ENCODE measurements around the gene SLC6A18. TPM values are rescaled to one million over a fixed set of nuclear protein-coding genes. Genes with fewer than 3 reads are reported as not detected.

Gene SLC6A18
- total and polyA plus RNA-seq, 2 of the 13 experiments (the other 11 are each of a cell fraction or from before 2014, with no cell fraction given): not detected

DNA sequence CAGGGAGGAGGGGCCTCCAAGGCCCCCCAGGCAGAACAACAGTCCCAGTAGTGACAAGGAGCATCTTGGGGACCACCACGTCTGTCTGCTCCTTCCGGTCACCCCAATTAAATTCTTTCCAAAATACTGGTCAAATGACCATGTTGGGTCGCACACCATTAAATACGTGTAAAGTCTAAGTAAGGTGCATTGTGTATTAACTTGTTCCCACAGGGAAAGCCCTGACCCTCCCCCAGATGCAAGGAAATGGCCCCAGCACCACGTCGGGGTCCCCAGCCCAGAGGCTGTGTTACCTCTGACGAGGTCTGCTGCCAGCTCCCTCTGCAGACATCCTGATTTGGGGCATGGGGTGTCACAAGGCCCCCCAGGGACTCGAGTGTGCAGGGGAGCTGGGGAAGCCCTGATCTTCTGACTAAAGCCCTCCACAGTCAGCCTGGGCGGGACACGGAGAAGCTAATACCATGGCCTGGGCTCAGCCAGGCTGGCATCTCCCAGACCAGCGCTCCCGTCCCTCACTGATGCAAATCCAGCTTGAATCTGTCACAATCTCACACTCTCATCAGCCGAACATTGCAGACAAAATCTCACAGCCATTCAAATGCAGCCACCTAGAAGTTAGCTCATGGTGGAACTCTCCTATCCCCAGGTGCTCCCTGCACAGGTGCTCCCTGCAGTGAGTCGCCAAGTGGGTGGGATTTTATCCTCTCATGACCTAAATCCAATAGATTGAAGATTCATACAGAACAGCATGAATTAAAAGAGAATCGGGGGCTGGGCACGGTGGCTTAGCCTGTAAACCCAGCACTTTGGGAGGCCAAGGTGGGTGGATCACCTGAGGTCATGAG, 56.1 kb downstream of the SLC6A18 start:
- FAIRE-seq (no peak), DNase-seq (ENCODE audit: low spot score) (no peak), ATAC-seq (no peak)
- Histone ChIP-seq H3K4me1 (ENCODE audit: insufficient read depth, low read length) (no peaks in the 10 kb centered on the region), H4K20me1 (ENCODE audit: insufficient read depth, low read length) (no peaks in the 10 kb centered on the region), H3K4me2 (ENCODE audit: low read depth, low read length) (no peak overlapping the region), H3K36me3 (replicated peaks in 1 of 2; ENCODE audit: control insufficient read depth in 1 of 2, insufficient read depth in 2 of 2, low read length in 2 of 2) (no peaks in the 10 kb centered on the region; a peak in 1 of 5 replicates), H2AFZ (ENCODE audit: low read length) (no peak overlapping the region), H3K9me3 (ENCODE audit: low read length) (no peaks in the 10 kb centered on the region), H3K27ac (ENCODE audit: extremely low read length, insufficient read depth, low read length) (no peak overlapping the region), H3K4me3 (replicated peaks in 1 of 3; ENCODE audit: insufficient read depth in 1 of 3, low read depth in 2 of 3, low read length in 3 of 3) (no peak overlapping the region), H3K27me3 (ENCODE audit: control insufficient read depth in 1 of 2, insufficient read depth in 2 of 2, low read length in 2 of 2) (peaks cover 0 to 13% of the 10 kb centered on the region in 2 experiments; a peak in 3 of 5 replicates), H3K9ac (ENCODE audit: insufficient read depth, low read depth, low read length) (no peak overlapping the region), H3K79me2 (ENCODE audit: insufficient read depth, low read length) (no peaks in the 10 kb centered on the region)
- in situ Hi-C loops (cut with HindIII; ENCODE audit: extremely low pct_ligation_motif_present, low pct_unique_long_range_greater_than_20kb) (no loop called here), intact Hi-C loops (cut with micrococcal nuclease; ENCODE audit: unreplicated experiment) (no loop called here)
- WGBS (ENCODE audit: low lambda C conversion rate): 55% methylated on average over 14 of the region's 16 CpGs
- TF ChIP-seq ZNF263 (CRISPR knock-in tag; IDR thresholded peaks at IDR 0.05) (peak; percentile 70), CREM (IDR thresholded peaks at IDR 0.05) (no peak), CREM (CRISPR knock-in tag; IDR thresholded peaks at IDR 0.05) (no peak)
- ChIA-PET CTCF (ENCODE audit: low intra/inter-chr PET ratio, low total read pairs) (no interaction called here), POLR2A (no interaction called here)
- no TSS peak for BruUV-seq (replicated peaks)

GRCh38 chr5:1282131-1282992, 57.2 kb downstream of the SLC6A18 start:
- CTCF ChIA-PET (ENCODE audit: low intra/inter-chr PET ratio, low total read pairs): no interaction called here
- Histone ChIP-seq H3K4me2 (ENCODE audit: low read depth, low read length) (no peak overlapping the region), H3K27ac (ENCODE audit: extremely low read length, insufficient read depth, low read length) (no peak overlapping the region), H4K20me1 (ENCODE audit: insufficient read depth, low read length) (no peaks in the 10 kb centered on the region), H3K9ac (ENCODE audit: insufficient read depth, low read depth, low read length) (no peak overlapping the region), H3K27me3 (ENCODE audit: control insufficient read depth in 1 of 2, insufficient read depth in 2 of 2, low read length in 2 of 2) (peaks cover 0 to 11% of the 10 kb centered on the region in 2 experiments; a peak in 3 of 5 replicates), H3K9me3 (ENCODE audit: low read length) (no peaks in the 10 kb centered on the region), H3K4me1 (ENCODE audit: insufficient read depth, low read length) (no peaks in the 10 kb centered on the region), H3K79me2 (ENCODE audit: insufficient read depth, low read length) (no peaks in the 10 kb centered on the region), H3K4me3 (replicated peaks in 1 of 3; ENCODE audit: insufficient read depth in 1 of 3, low read depth in 2 of 3, low read length in 3 of 3) (no peak overlapping the region), H3K36me3 (replicated peaks in 1 of 2; ENCODE audit: control insufficient read depth in 1 of 2, insufficient read depth in 2 of 2, low read length in 2 of 2) (no peaks in the 10 kb centered on the region; a peak in 1 of 5 replicates), H2AFZ (ENCODE audit: low read length) (no peak overlapping the region)
- DNase-seq (ENCODE audit: low spot score) (no peak), ATAC-seq (no peak), FAIRE-seq (no peak)
- no TSS peak for BruUV-seq (replicated peaks)
- POLR2A ChIA-PET: no interaction called here
- 71% methylated on average over 23 of the region's 37 CpGs for WGBS (ENCODE audit: low lambda C conversion rate)
- in situ Hi-C loops (cut with HindIII; ENCODE audit: extremely low pct_ligation_motif_present, low pct_unique_long_range_greater_than_20kb): no loop called here
- intact Hi-C loops (cut with micrococcal nuclease; ENCODE audit: unreplicated experiment): no loop called here
- TF ChIP-seq ZBTB34 (CRISPR knock-in tag; IDR thresholded peaks at IDR 0.05): no peak
- no peak for TF ChIP-seq RBAK (CRISPR knock-in tag; IDR thresholded peaks at IDR 0.05)
- TF ChIP-seq JUN (CRISPR knock-in tag; IDR thresholded peaks at IDR 0.05): no peak
- TF ChIP-seq, protein P1, sequence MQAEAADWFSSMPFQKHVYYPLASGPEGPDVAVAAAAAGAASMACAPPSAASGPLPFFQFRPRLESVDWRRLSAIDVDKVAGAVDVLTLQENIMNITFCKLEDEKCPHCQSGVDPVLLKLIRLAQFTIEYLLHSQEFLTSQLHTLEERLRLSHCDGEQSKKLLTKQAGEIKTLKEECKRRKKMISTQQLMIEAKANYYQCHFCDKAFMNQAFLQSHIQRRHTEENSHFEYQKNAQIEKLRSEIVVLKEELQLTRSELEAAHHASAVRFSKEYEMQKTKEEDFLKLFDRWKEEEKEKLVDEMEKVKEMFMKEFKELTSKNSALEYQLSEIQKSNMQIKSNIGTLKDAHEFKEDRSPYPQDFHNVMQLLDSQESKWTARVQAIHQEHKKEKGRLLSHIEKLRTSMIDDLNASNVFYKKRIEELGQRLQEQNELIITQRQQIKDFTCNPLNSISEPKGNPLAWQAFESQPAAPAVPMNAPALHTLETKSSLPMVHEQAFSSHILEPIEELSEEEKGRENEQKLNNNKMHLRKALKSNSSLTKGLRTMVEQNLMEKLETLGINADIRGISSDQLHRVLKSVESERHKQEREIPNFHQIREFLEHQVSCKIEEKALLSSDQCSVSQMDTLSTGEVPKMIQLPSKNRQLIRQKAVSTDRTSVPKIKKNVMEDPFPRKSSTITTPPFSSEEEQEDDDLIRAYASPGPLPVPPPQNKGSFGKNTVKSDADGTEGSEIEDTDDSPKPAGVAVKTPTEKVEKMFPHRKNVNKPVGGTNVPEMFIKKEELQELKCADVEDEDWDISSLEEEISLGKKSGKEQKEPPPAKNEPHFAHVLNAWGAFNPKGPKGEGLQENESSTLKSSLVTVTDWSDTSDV (CRISPR knock-in tag; IDR thresholded peaks at IDR 0.05): no peak
- no peak for TF ChIP-seq ZNF570 (CRISPR knock-in tag; IDR thresholded peaks at IDR 0.05; ENCODE audit: borderline replicate concordance)
- no peak for TF ChIP-seq NRL (CRISPR knock-in tag; IDR thresholded peaks at IDR 0.05; ENCODE audit: borderline replicate concordance)
- TF ChIP-seq MLX (CRISPR knock-in tag; IDR thresholded peaks at IDR 0.05): no peak
- no peak for TF ChIP-seq ATF3 (CRISPR knock-in tag; IDR thresholded peaks at IDR 0.05)

All from HepG2 (cell line).